ENCODE data around the gene GOLT1A. TPM values are rescaled to one million over a fixed set of nuclear protein-coding genes. Genes with fewer than 3 reads are reported as not detected.
A peak's percentile ranks its signal among the peaks of the same experiment; 100 is the strongest.

Gene GOLT1A
- total RNA-seq, 5 donors from 2014 or later (not counting 1 experiment from before 2014, with no cell fraction given): 0.30 to 0.42 (median 0.32) TPM; not detected in 1

DNA sequence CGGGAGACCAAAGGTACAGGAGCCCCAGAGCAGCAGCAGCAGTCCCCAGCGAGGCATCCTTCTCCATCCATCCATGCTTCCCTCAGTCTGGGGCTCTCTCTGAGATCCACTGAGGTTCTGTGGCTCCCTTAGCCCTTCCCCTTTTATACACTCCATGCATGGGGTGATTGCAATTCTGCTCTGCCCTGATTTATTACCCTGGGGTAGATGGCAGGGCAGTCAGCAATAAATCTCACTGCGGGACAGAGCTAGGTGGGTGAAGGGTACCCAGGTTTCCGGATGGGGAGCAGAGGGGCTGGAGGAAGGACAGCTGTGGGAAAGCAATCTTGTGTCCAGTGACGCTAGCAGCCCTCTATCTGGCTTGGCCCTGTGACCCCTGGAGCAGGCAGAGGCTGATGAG is 47.6 kb downstream of the GOLT1A start, which contains the start of gene REN:
Gene REN, minus strand, starts transcription at position 119 of the 400 bp plus-strand sequence. Its CDS starts 44 bp downstream, at position 75.
- 34% methylated on average over 4 of the region's 5 CpGs for WGBS (ENCODE audit: insufficient coverage)
- ATAC-seq (replicated peaks in 1 of 4) (no peak), DNase-seq (no peak)
- no peaks in the 10 kb centered on the region for H3K4me1 ChIP-seq (ENCODE audit: control insufficient read depth in 1 of 2, extremely low read depth in 1 of 2, insufficient read depth in 2 of 2, low read length in 2 of 2)
- no peaks in the 10 kb centered on the region for H3K36me3 Mint-ChIP-seq
- no peaks in the 10 kb centered on the region for H3K4me1 Mint-ChIP-seq
- no peaks in the 10 kb centered on the region for H3K36me3 ChIP-seq (ENCODE audit: control insufficient read depth in 2 of 2, extremely low read depth in 1 of 2, insufficient read depth in 1 of 2, low read length in 1 of 2)
- no peak within 1 kb of the TSS for H3K4me3 Mint-ChIP-seq
- no peak within 1 kb of the TSS for H3K27ac Mint-ChIP-seq
- no peaks in the 10 kb centered on the region for H3K9me3 ChIP-seq
- H3K27me3 Mint-ChIP-seq: peaks cover 6% of the 10 kb centered on the region in 2 donors
- ChIA-PET POLR2A (no interaction called here), CTCF (interaction anchor here (0.5 to 0.6 kb wide), 2 partner anchors 371 to 1074 kb away, joined by 3 to 6 read pairs; no protein-coding TSS in a partner anchor)
- no peak within 1 kb of the TSS for H3K27ac ChIP-seq (ENCODE audit: low read length)
- H3K9me3 Mint-ChIP-seq: peaks cover 3 to 24% (median 19%) of the 10 kb centered on the region in 3 donors
- peaks cover 0 to 23% of the 10 kb centered on the region in 2 experiments for H3K27me3 ChIP-seq (replicated peaks in 1 of 2; ENCODE audit: control insufficient read depth in 2 of 2, extremely low read depth in 1 of 2, insufficient read depth in 2 of 2, low read length in 1 of 2)
- no peak within 1 kb of the TSS for H3K4me3 ChIP-seq (ENCODE audit: control insufficient read depth in 1 of 2, extremely low read depth in 1 of 2, low read length in 1 of 2)

DNA sequence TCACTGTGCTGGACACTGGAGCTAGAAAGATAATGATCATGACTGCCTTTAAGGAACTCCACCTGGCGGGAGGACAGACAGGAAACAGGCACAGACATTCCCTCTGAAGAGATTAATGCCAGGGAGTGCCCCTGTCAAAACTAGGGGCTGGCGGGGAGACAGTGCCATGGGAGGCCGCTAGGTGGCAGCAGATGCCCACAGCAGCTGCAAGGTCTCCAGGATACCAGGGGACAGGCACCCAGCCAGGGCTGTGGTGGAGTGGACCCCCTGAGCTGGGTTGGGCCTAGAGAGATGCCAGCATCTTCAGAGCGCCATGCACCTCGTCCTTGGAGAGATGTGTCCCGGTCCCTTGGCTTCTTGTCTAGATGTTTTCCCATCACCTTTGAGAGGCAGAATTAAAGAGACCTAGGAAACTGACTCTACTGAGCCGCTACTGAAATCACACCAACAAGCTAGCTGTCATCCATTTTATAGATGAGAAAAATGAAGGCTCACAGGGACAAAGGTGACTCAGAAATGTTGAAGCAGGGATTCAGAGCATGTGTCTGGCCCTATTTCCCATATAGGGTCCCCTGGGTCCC is 51.2 kb downstream of the GOLT1A start:
- CTCF ChIA-PET: interaction anchor here (0.6 to 2.6 kb wide), 12 partner anchors 9 to 341 kb away, joined by 3 to 21 read pairs (median 4); no protein-coding TSS in a partner anchor
- no peaks in the 10 kb centered on the region for H3K9me3 ChIP-seq
- ATAC-seq (replicated peaks in 1 of 4) (peak; percentile 87 to 97 (median 90)), DNase-seq (peak; percentile 35 to 84 (median 71))
- Mint-ChIP-seq H3K27ac (no peak overlapping the region), H3K27me3 (peaks cover 6 to 15% of the 10 kb centered on the region in 2 donors), H3K36me3 (no peaks in the 10 kb centered on the region), H3K4me1 (no peaks in the 10 kb centered on the region), H3K9me3 (peaks cover 3 to 5% (median 3%) of the 10 kb centered on the region in 3 donors), H3K4me3 (no peak overlapping the region)
- no peak overlapping the region for H3K4me3 ChIP-seq (ENCODE audit: control insufficient read depth in 1 of 2, extremely low read depth in 1 of 2, low read length in 1 of 2)
- no peaks in the 10 kb centered on the region for H3K36me3 ChIP-seq (ENCODE audit: control insufficient read depth in 2 of 2, extremely low read depth in 1 of 2, insufficient read depth in 1 of 2, low read length in 1 of 2)
- H3K27me3 ChIP-seq (replicated peaks in 1 of 2; ENCODE audit: control insufficient read depth in 2 of 2, extremely low read depth in 1 of 2, insufficient read depth in 2 of 2, low read length in 1 of 2): peaks cover 0 to 33% of the 10 kb centered on the region in 2 experiments
- POLR2A ChIA-PET: no interaction called here
- WGBS (ENCODE audit: insufficient coverage): 0% methylated on average over 3 of the region's 7 CpGs
- no peak overlapping the region for H3K27ac ChIP-seq (ENCODE audit: low read length)
- H3K4me1 ChIP-seq (ENCODE audit: control insufficient read depth in 1 of 2, extremely low read depth in 1 of 2, insufficient read depth in 2 of 2, low read length in 2 of 2): no peaks in the 10 kb centered on the region

DNA sequence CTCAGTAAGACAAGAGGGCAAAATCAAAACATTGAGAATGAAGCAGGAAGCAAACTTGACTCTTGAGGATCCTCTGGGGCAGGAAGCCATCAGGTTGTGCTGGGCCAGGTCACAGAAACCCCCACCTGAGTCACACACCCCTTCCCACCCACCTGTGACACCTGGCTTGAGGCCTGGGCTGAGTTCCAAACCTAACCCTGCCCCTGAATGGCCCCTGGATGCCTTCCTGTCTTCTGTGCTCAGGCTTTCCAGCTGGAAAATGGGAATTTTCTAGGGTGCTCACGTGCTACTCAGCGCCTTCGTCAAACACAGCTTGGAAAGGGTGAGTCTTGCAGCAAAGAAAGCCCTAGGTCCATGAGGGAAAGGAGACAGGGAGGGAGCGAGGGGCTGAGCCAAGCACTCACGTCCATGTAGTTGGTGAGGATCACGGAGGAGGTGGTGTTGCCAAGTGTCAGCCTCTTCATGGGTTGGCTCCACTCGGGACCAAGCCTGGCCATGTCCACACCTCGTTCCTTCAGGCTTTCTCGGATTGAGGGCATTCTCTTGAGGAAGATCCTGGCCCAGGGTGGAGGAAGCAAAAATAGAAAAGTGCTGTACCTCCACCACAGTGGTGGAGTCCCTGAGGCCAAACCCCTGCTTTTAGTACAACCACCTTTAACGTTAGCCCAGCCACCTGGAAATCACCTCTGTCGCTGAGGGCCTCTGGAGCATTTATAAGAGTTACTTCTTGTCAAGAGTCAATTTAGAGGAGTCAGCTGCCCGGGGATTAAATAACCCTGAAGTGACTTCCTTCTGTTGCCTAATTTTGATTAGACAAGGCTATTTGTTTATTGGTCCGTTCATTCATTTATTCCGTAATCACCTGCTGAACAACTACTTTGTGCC is 51.9 kb downstream of the GOLT1A start:
- no peak for ATAC-seq (replicated peaks in 1 of 4)
- H3K4me3 Mint-ChIP-seq: no peak overlapping the region
- H3K4me1 Mint-ChIP-seq: no peaks in the 10 kb centered on the region
- H3K27ac Mint-ChIP-seq: no peak overlapping the region
- ChIA-PET CTCF (interaction anchor here (0.6 to 2.6 kb wide), 10 partner anchors 10 to 285 kb away, joined by 3 to 21 read pairs (median 4); no protein-coding TSS in a partner anchor), POLR2A (no interaction called here)
- no peak overlapping the region for H3K4me3 ChIP-seq (ENCODE audit: control insufficient read depth in 1 of 2, extremely low read depth in 1 of 2, low read length in 1 of 2)
- H3K27me3 ChIP-seq (replicated peaks in 1 of 2; ENCODE audit: control insufficient read depth in 2 of 2, extremely low read depth in 1 of 2, insufficient read depth in 2 of 2, low read length in 1 of 2): peaks cover 0 to 33% of the 10 kb centered on the region in 2 experiments
- no peaks in the 10 kb centered on the region for H3K4me1 ChIP-seq (ENCODE audit: control insufficient read depth in 1 of 2, extremely low read depth in 1 of 2, insufficient read depth in 2 of 2, low read length in 2 of 2)
- no peaks in the 10 kb centered on the region for H3K36me3 Mint-ChIP-seq
- H3K9me3 Mint-ChIP-seq: no peaks in the 10 kb centered on the region
- no peaks in the 10 kb centered on the region for H3K36me3 ChIP-seq (ENCODE audit: control insufficient read depth in 2 of 2, extremely low read depth in 1 of 2, insufficient read depth in 1 of 2, low read length in 1 of 2)
- H3K27me3 Mint-ChIP-seq: peaks cover 6 to 16% of the 10 kb centered on the region in 2 donors
- H3K9me3 ChIP-seq: no peaks in the 10 kb centered on the region
- 59% methylated on average over 10 of the region's 14 CpGs for WGBS (ENCODE audit: insufficient coverage)
- no peak for DNase-seq
- H3K27ac ChIP-seq (ENCODE audit: low read length): no peak overlapping the region

DNA sequence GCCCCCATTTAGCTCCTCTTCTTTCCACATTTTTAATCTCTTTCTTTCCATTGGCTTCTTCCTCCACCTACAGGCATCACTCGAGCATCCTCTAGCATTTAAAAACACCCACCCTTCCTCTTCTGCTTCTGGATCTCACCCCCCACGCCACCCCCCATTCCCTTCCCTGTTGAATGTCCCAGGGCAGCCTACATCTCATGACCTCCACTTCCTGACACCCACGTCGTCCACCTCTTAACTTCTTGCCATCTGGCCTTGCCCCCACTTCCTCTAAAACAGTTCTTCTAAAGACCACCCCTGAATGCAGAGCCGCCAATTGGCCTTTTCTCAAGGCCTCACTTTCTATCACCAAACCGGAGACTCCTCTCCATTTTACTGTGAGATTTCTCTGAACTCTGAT is 55.8 kb downstream of the GOLT1A start:
- Mint-ChIP-seq H3K36me3 (no peaks in the 10 kb centered on the region), H3K9me3 (no peaks in the 10 kb centered on the region), H3K4me1 (no peaks in the 10 kb centered on the region), H3K4me3 (no peak overlapping the region), H3K27ac (no peak overlapping the region), H3K27me3 (peaks cover 3 to 19% of the 10 kb centered on the region in 2 donors)
- ATAC-seq (replicated peaks in 1 of 4) (no peak), DNase-seq (no peak)
- ChIA-PET CTCF (interaction anchor here in 1 of 2 donors (0.6 kb wide), 1 partner anchor 531 kb away, joined by 4 read pairs; the partner anchor contains the start of gene ATP2B4), POLR2A (no interaction called here)
- H3K9me3 ChIP-seq: no peaks in the 10 kb centered on the region
- no peak overlapping the region for H3K27ac ChIP-seq (ENCODE audit: low read length)
- no peak overlapping the region for H3K4me3 ChIP-seq (ENCODE audit: control insufficient read depth in 1 of 2, extremely low read depth in 1 of 2, low read length in 1 of 2)
- no peaks in the 10 kb centered on the region for H3K4me1 ChIP-seq (ENCODE audit: control insufficient read depth in 1 of 2, extremely low read depth in 1 of 2, insufficient read depth in 2 of 2, low read length in 2 of 2)
- H3K36me3 ChIP-seq (ENCODE audit: control insufficient read depth in 2 of 2, extremely low read depth in 1 of 2, insufficient read depth in 1 of 2, low read length in 1 of 2): no peaks in the 10 kb centered on the region
- WGBS (ENCODE audit: insufficient coverage): 37% methylated on average over 5 of the region's 6 CpGs
- peaks cover 0 to 46% of the 10 kb centered on the region in 2 experiments for H3K27me3 ChIP-seq (replicated peaks in 1 of 2; ENCODE audit: control insufficient read depth in 2 of 2, extremely low read depth in 1 of 2, insufficient read depth in 2 of 2, low read length in 1 of 2)

DNA sequence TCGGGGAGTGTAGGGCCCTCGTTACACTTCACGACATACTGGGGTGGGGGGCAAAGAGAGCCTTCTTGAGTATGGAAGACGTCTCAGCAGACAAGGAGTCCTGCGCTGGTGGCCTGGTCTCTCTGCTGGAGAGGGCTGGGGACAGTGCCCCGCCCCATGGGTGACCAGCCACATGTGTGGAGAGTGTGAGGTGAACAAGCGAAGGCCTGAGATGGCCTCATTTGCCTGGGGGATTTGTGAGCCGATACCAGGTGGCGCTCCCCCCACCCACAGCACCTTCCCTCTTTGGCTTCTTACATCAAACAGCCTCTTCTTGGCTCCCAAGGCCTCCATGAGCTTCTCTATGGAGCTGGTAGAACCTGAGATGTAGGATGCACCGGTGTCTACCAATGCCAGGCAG is 57.9 kb downstream of the GOLT1A start:
- no peak overlapping the region for H3K4me3 Mint-ChIP-seq
- 73% methylated on average over 6 of the region's 10 CpGs for WGBS (ENCODE audit: insufficient coverage)
- Histone ChIP-seq H3K36me3 (ENCODE audit: control insufficient read depth in 2 of 2, extremely low read depth in 1 of 2, insufficient read depth in 1 of 2, low read length in 1 of 2) (no peaks in the 10 kb centered on the region), H3K4me3 (ENCODE audit: control insufficient read depth in 1 of 2, extremely low read depth in 1 of 2, low read length in 1 of 2) (no peak overlapping the region), H3K27me3 (replicated peaks in 1 of 2; ENCODE audit: control insufficient read depth in 2 of 2, extremely low read depth in 1 of 2, insufficient read depth in 2 of 2, low read length in 1 of 2) (peaks cover 0 to 46% of the 10 kb centered on the region in 2 experiments), H3K27ac (ENCODE audit: low read length) (no peak overlapping the region), H3K9me3 (no peaks in the 10 kb centered on the region), H3K4me1 (ENCODE audit: control insufficient read depth in 1 of 2, extremely low read depth in 1 of 2, insufficient read depth in 2 of 2, low read length in 2 of 2) (peaks cover 0 to 14% of the 10 kb centered on the region in 2 experiments)
- ATAC-seq (replicated peaks in 1 of 4): no peak
- no peaks in the 10 kb centered on the region for H3K9me3 Mint-ChIP-seq
- no peaks in the 10 kb centered on the region for H3K36me3 Mint-ChIP-seq
- H3K27me3 Mint-ChIP-seq: peaks cover 0 to 14% of the 10 kb centered on the region in 2 donors
- CTCF ChIA-PET: interaction anchor here in 1 of 2 donors (0.9 kb wide), 1 partner anchor 9 kb away, joined by 5 read pairs; no protein-coding TSS in a partner anchor
- POLR2A ChIA-PET: no interaction called here
- no peak overlapping the region for H3K27ac Mint-ChIP-seq
- no peak for DNase-seq
- H3K4me1 Mint-ChIP-seq: peaks cover 0 to 5% (median 5%) of the 10 kb centered on the region in 3 donors

DNA sequence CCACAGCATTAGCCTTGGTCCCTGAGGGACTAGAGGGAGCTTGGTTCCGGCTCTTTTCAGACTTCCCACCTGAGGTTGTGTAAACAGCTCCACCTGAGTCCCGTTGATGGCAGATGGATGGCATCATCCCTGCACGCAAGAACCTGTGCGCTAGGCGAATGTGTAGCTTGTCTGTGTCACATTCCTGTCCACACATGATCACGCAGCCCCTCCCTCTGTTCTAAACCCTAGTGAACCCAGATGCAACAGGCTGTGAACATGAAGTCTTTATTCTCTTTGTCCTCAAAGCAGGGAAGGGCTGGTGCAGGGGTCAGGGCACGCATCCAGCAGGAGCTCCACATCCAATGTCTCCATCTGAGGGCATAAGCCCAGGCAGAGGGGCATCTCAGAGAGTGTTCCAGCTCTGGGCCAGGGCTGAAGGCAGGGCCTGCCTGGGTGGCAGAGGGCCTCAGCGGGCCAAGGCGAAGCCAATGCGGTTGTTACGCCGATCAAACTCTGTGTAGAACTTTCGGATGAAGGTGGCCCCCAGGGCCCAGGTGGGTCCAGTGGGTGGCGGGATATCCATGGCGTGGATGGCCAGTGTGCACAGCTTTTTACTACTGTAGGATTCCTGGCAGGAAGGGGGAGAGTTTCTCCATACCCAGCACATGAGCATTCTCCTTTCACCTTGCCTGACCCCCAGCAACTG is 59.1 kb downstream of the GOLT1A start:
- peaks cover 0 to 14% (median 8%) of the 10 kb centered on the region in 3 donors for H3K4me1 Mint-ChIP-seq
- ChIA-PET POLR2A (no interaction called here), CTCF (interaction anchor here in 1 of 2 donors (0.6 kb wide), 1 partner anchor 290 kb away, joined by 3 read pairs; no protein-coding TSS in a partner anchor)
- H3K27me3 ChIP-seq (replicated peaks in 1 of 2; ENCODE audit: control insufficient read depth in 2 of 2, extremely low read depth in 1 of 2, insufficient read depth in 2 of 2, low read length in 1 of 2): peaks cover 0 to 45% of the 10 kb centered on the region in 2 experiments
- no peaks in the 10 kb centered on the region for H3K36me3 Mint-ChIP-seq
- no peak overlapping the region for H3K27ac ChIP-seq (ENCODE audit: low read length)
- ATAC-seq (replicated peaks in 1 of 4): no peak
- H3K9me3 ChIP-seq: no peaks in the 10 kb centered on the region
- 93% methylated on average over 10 of the region's 15 CpGs for WGBS (ENCODE audit: insufficient coverage)
- H3K9me3 Mint-ChIP-seq: no peaks in the 10 kb centered on the region
- H3K27ac Mint-ChIP-seq: peak overlapping the region in 1 of 2 donors; percentile 49
- DNase-seq: no peak
- no peaks in the 10 kb centered on the region for H3K36me3 ChIP-seq (ENCODE audit: control insufficient read depth in 2 of 2, extremely low read depth in 1 of 2, insufficient read depth in 1 of 2, low read length in 1 of 2)
- H3K4me3 ChIP-seq (ENCODE audit: control insufficient read depth in 1 of 2, extremely low read depth in 1 of 2, low read length in 1 of 2): no peak overlapping the region
- H3K27me3 Mint-ChIP-seq: peaks cover 0 to 13% of the 10 kb centered on the region in 2 donors
- H3K4me3 Mint-ChIP-seq: no peak overlapping the region
- peaks cover 0 to 16% of the 10 kb centered on the region in 2 experiments for H3K4me1 ChIP-seq (ENCODE audit: control insufficient read depth in 1 of 2, extremely low read depth in 1 of 2, insufficient read depth in 2 of 2, low read length in 2 of 2)

Measured in T-cell (primary cell).